K562 (cell line): Measurements from ENCODE around the gene CSF1R.

Source experiments
- HINFP ChIP-seq: fragments of 450-650 bp; conservative IDR thresholded peaks from 2 replicates; pipeline ENCODE4 v1.6.1; 2016; ENCODE audit warnings: missing genetic modification characterization, low read depth, mild to moderate bottlenecking, control low read depth, missing compliant biosample characterization
- NFE2L1 ChIP-seq: fragments of 450-650 bp; IDR thresholded peaks from 2 replicates; pipeline ENCODE4 v1.6.1; 2016; ENCODE audit warnings: missing genetic modification characterization, low read depth, mild to moderate bottlenecking, missing compliant biosample characterization, moderate library complexity, borderline replicate concordance

- TF ChIP-seq NFE2L1 (tag), result no peak
- TF ChIP-seq HINFP (tag), result no peak
Observed at GRCh38 chr5:150075806-150076205, 10.5 kb downstream of the CSF1R start.
